ENCODE measurements around the gene ACER3. TPM values are rescaled to one million over a fixed set of nuclear protein-coding genes. Genes with fewer than 3 reads are reported as not detected.

Gene ACER3
- total and polyA plus RNA-seq, 8 donors = 2.1 to 25.9 (median 8.5) TPM

GRCh38 chr11:77052518-77052917 lies 191.8 kb downstream of the ACER3 start:
- no peaks in the 10 kb centered on the region for H3K36me3 ChIP-seq
- no peaks in the 10 kb centered on the region for H3K27me3 ChIP-seq
- no peak overlapping the region for H3K27ac ChIP-seq
- no peak for TF ChIP-seq POLR2AphosphoS5 (IDR thresholded peaks at IDR 0.05)
- TF ChIP-seq CTCF (IDR thresholded peaks at IDR 0.05) = no peak
- no peak for TF ChIP-seq POLR2A (IDR thresholded peaks at IDR 0.05)
- TF ChIP-seq EP300 (IDR thresholded peaks at IDR 0.05) = no peak
- peaks cover 0 to 9% (median 3%) of the 10 kb centered on the region in 4 donors for H3K4me1 ChIP-seq
- H3K4me3 ChIP-seq = no peak overlapping the region
- peaks cover 9 to 22% (median 18%) of the 10 kb centered on the region in 4 donors for H3K9me3 ChIP-seq
- no peak for DNase-seq
- intact Hi-C loops (cut with DNase I; ENCODE audit: low total_unique reads) = no loop called here
- 77 to 89% (median 88%) methylated on average over 7 of the region's 7 CpGs for WGBS, 5 donors

- no peak for DNase-seq
- Histone ChIP-seq H3K4me3 (no peak overlapping the region), H3K36me3 (no peaks in the 10 kb centered on the region), H3K27ac (no peak overlapping the region), H3K4me1 (peaks cover 0 to 8% (median 3%) of the 10 kb centered on the region in 4 donors), H3K27me3 (no peaks in the 10 kb centered on the region), H3K9me3 (peaks cover 9 to 27% (median 19%) of the 10 kb centered on the region in 4 donors)
- 81 to 93% (median 87%) methylated on average over 14 of the region's 14 CpGs for WGBS, 5 donors
- TF ChIP-seq POLR2A (IDR thresholded peaks at IDR 0.05) = no peak
- no peak for TF ChIP-seq CTCF (IDR thresholded peaks at IDR 0.05)
- no peak for TF ChIP-seq POLR2AphosphoS5 (IDR thresholded peaks at IDR 0.05)
- TF ChIP-seq EP300 (IDR thresholded peaks at IDR 0.05) = no peak
- intact Hi-C loops (cut with DNase I; ENCODE audit: low total_unique reads) = no loop called here
Measured at GRCh38 chr11:77053217-77054015, 192.7 kb downstream of the ACER3 start.

GRCh38 chr11:77054084-77054483 lies 193.4 kb downstream of the ACER3 start:
- intact Hi-C loops (cut with DNase I; ENCODE audit: low total_unique reads) = no loop called here
- H3K9me3 ChIP-seq = peaks cover 9 to 27% (median 19%) of the 10 kb centered on the region in 4 donors
- H3K36me3 ChIP-seq = no peaks in the 10 kb centered on the region
- no peak for DNase-seq
- H3K27me3 ChIP-seq = no peaks in the 10 kb centered on the region
- H3K27ac ChIP-seq = no peak overlapping the region
- 61 to 90% (median 83%) methylated on average over 1 of the region's 1 CpG for WGBS, 5 donors
- no peak overlapping the region for H3K4me3 ChIP-seq
- TF ChIP-seq POLR2AphosphoS5 (IDR thresholded peaks at IDR 0.05) = no peak
- TF ChIP-seq POLR2A (IDR thresholded peaks at IDR 0.05) = no peak
- no peak for TF ChIP-seq CTCF (IDR thresholded peaks at IDR 0.05)
- TF ChIP-seq EP300 (IDR thresholded peaks at IDR 0.05) = no peak
- peaks cover 0 to 1% (median 0%) of the 10 kb centered on the region in 4 donors for H3K4me1 ChIP-seq

DNA sequence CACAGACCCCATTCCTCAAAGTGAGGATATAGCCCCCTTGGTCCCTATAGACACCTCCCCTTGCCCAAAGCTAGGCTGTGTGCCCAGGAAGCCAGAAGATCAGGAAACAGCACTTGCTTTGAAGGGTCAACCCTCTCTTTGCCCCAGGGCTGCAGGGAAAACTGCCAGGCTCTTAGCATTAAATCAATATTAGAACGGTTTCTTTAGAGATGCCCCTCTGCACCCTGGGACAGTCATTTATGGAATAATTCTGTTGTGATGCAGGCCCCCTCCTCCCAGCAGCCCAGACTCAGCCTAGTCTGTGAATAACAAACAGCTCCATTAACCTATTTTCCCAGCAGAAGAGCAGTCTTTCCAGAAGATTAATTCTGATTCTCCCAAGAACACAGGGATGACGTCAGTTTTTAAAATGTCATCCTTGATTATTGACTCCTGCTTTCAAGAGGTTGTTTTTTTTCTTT lies 194.4 kb downstream of the ACER3 start:
- Histone ChIP-seq H3K36me3 (no peaks in the 10 kb centered on the region), H3K27me3 (no peaks in the 10 kb centered on the region), H3K4me1 (no peaks in the 10 kb centered on the region), H3K9me3 (peaks cover 9 to 27% (median 19%) of the 10 kb centered on the region in 4 donors), H3K4me3 (no peak overlapping the region), H3K27ac (no peak overlapping the region)
- no peak for DNase-seq
- intact Hi-C loops (cut with DNase I; ENCODE audit: low total_unique reads) = no loop called here
- TF ChIP-seq CTCF (IDR thresholded peaks at IDR 0.05) (no peak), POLR2AphosphoS5 (IDR thresholded peaks at IDR 0.05) (no peak), POLR2A (IDR thresholded peaks at IDR 0.05) (no peak), EP300 (IDR thresholded peaks at IDR 0.05) (no peak)
- WGBS, 5 donors = 28 to 54% (median 44%) methylated on average over 2 of the region's 2 CpGs
